SK-N-SH (cell line): ENCODE data around the gene OPN1SW. TPM values are rescaled to one million over a fixed set of nuclear protein-coding genes. Genes with fewer than 3 reads are reported as not detected.

ENCODE experiments used
- CTCF ChIA-PET: fragments of 300-600, 350-600 bp; formaldehyde crosslinking; extraction: SDS; loops from one replicate; lab custom pipeline; 2021; lab: Yijun Ruan, JAX
- POLR2A ChIA-PET: fragments of 350-600 bp; sonication (Branson Sonifier 250); formaldehyde crosslinking; extraction: SDS; loops from one replicate; lab custom pipeline; 2020; ENCODE audit warnings: antibody characterized with exemption, inconsistent platforms; lab: Yijun Ruan, JAX
- DNase-seq: peaks from one replicate; pipeline ENCODE4 v3.0.0; 2012
- H2AFZ ChIP-seq: fragments of 200-600 bp; sonication (generic); 2 replicates; pipeline ENCODE4 v1.8.1; 2016; ENCODE audit warnings: antibody characterized with exemption, mild to moderate bottlenecking, low read depth
- H3F3A ChIP-seq: fragments of 200-600 bp; sonication (generic); replicated peaks from 2 replicates; pipeline ENCODE3; 2016; ENCODE audit warnings: antibody characterized with exemption, mild to moderate bottlenecking; ENCODE audit not compliant: insufficient read depth
- H3K27ac ChIP-seq, 2 experiments: fragments of 200-500 bp in 1 of 2; fragments of 200-600 bp in 1 of 2; sonication (Bioruptor generic) in 1 of 2; sonication (generic), shearing (Covaris generic) in 1 of 2; 2 replicates each; pipeline versions ENCODE4 v1.5.1 to v1.6.1; 2014 to 2016; ENCODE audit warnings: low read depth in 2 of 2, inconsistent platforms in 1 of 2, low read length in 1 of 2, mild to moderate bottlenecking in 1 of 2, mixed read lengths in 1 of 2
- H3K27me3 ChIP-seq: fragments of 200-600 bp; sonication (generic), shearing (Covaris generic); 2 replicates; pipeline ENCODE4 v1.6.1; 2016; ENCODE audit warnings: mixed run types; ENCODE audit not compliant: insufficient read depth
- H3K36me3 ChIP-seq, 2 experiments: fragments of 200-500 bp in 1 of 2; fragments of 200-600 bp in 1 of 2; sonication (Bioruptor generic) in 1 of 2; sonication (generic) in 1 of 2; replicated peaks in 1 of 2; 2 replicates each; pipeline versions ENCODE3 to v1.5.1; 2014 to 2016; ENCODE audit warnings: low read length in 1 of 2, mild to moderate bottlenecking in 1 of 2; ENCODE audit not compliant: insufficient read depth in 2 of 2, control insufficient read depth in 1 of 2
- H3K4me1 ChIP-seq, 2 experiments: fragments of 200-500 bp in 1 of 2; fragments of 200-600 bp in 1 of 2; sonication (Bioruptor generic) in 1 of 2; sonication (generic), shearing (Covaris generic) in 1 of 2; 2 replicates each; pipeline versions ENCODE4 v1.5.1 to v1.6.1; 2014 to 2016; ENCODE audit warnings: low read depth in 1 of 2, low read length in 1 of 2, mixed run types in 1 of 2; ENCODE audit not compliant: insufficient read depth in 2 of 2, control insufficient read depth in 1 of 2
- H3K4me2 ChIP-seq: fragments of 200-600 bp; sonication (generic), shearing (Covaris generic); 2 replicates; pipeline ENCODE4 v1.6.1; 2017; ENCODE audit warnings: mixed run types
- H3K4me3 ChIP-seq, 2 experiments: fragments of 200-500 bp in 1 of 2; fragments of 200-600 bp in 1 of 2; sonication (Bioruptor generic) in 1 of 2; sonication (generic), shearing (Covaris generic) in 1 of 2; 2 replicates each; pipeline versions ENCODE4 v1.5.1 to v1.8.1; 2014 to 2016; ENCODE audit warnings: low read depth in 2 of 2, inconsistent platforms in 1 of 2, low read length in 1 of 2, mild to moderate bottlenecking in 1 of 2, mixed read lengths in 1 of 2, moderate library complexity in 1 of 2
- H3K79me2 ChIP-seq: fragments of 200-600 bp; sonication (generic); 2 replicates; pipeline ENCODE4 v1.8.1; 2017; ENCODE audit warnings: mild to moderate bottlenecking; ENCODE audit not compliant: insufficient read depth
- H3K9ac ChIP-seq: fragments of 200-600 bp; sonication (generic); 2 replicates; pipeline ENCODE4 v1.6.1; 2017; ENCODE audit warnings: mixed run types
- H3K9me2 ChIP-seq: fragments of 200-600 bp; sonication (generic); 2 replicates; pipeline ENCODE4 v1.6.1; 2017; ENCODE audit warnings: mixed run types
- H3K9me3 ChIP-seq: fragments of 200-600 bp; sonication (generic); 2 replicates; pipeline ENCODE4 v1.6.1; 2017; ENCODE audit warnings: mixed run types, mild to moderate bottlenecking, moderate library complexity
- H4K20me1 ChIP-seq: fragments of 200-600 bp; sonication (generic); 2 replicates; pipeline ENCODE4 v1.6.1; 2017; ENCODE audit warnings: mild to moderate bottlenecking, mixed run types; ENCODE audit not compliant: insufficient read depth
- CHD2 ChIP-seq: fragments of 150-350 bp; IDR thresholded peaks from 2 replicates; pipeline ENCODE4 v1.6.1; 2018; ENCODE audit warnings: low read length; ENCODE audit not compliant: partially characterized antibody
- FOSL2 ChIP-seq: IDR thresholded peaks from 2 replicates; pipeline ENCODE4 v1.4.0; 2012; ENCODE audit warnings: low read depth, mild to moderate bottlenecking, moderate library complexity, borderline replicate concordance
- FOXJ3 ChIP-seq: sonication (generic); formaldehyde crosslinking; IDR thresholded peaks from 2 replicates; pipeline ENCODE4 v1.5.1; 2020; ENCODE audit warnings: mild to moderate bottlenecking, missing genetic modification reagents
- FOXM1 ChIP-seq: IDR thresholded peaks from 2 replicates; pipeline ENCODE4 v1.4.0; 2012; ENCODE audit warnings: low read depth, mild to moderate bottlenecking
- GATA2 ChIP-seq: sonication (generic); formaldehyde crosslinking; IDR thresholded peaks from 2 replicates; pipeline ENCODE4 v1.5.0; 2020; ENCODE audit warnings: mild to moderate bottlenecking, missing genetic modification reagents
- JUND ChIP-seq: IDR thresholded peaks from 2 replicates; pipeline ENCODE4 v1.4.0; 2012
- MEF2A ChIP-seq: IDR thresholded peaks from 2 replicates; pipeline ENCODE4 v1.4.0; 2012; ENCODE audit warnings: low read depth, borderline replicate concordance
- MXI1 ChIP-seq: IDR thresholded peaks from 2 replicates; pipeline ENCODE4 v1.6.1; 2012; ENCODE audit warnings: mild to moderate bottlenecking, low read depth, low read length, improper control_type of control experiment
- NFIC ChIP-seq: IDR thresholded peaks from 2 replicates; pipeline ENCODE4 v1.4.0; 2012; ENCODE audit warnings: borderline replicate concordance
- NRF1 ChIP-seq: IDR thresholded peaks from 2 replicates; pipeline ENCODE4 v1.6.1; 2012; ENCODE audit warnings: low read depth, mild to moderate bottlenecking, low read length
- POLR2AphosphoS5 ChIP-seq: IDR thresholded peaks from 2 replicates; pipeline ENCODE4 v1.6.1; 2012; ENCODE audit warnings: low read depth, low read length
- RFX5 ChIP-seq: IDR thresholded peaks from 2 replicates; pipeline ENCODE4 v1.6.1; 2012; ENCODE audit warnings: mild to moderate bottlenecking, improper control_type of control experiment, low read length
- SIN3A ChIP-seq: IDR thresholded peaks from 2 replicates; pipeline ENCODE4 v1.6.1; 2012; ENCODE audit warnings: low read depth, mild to moderate bottlenecking, low read length, moderate library complexity, borderline replicate concordance
- SMC3 ChIP-seq: IDR thresholded peaks from 2 replicates; pipeline ENCODE4 v1.6.1; 2012; ENCODE audit warnings: low read depth, low read length, improper control_type of control experiment
- TEAD4 ChIP-seq: IDR thresholded peaks from 2 replicates; pipeline ENCODE4 v1.4.0; 2012; ENCODE audit warnings: mild to moderate bottlenecking, borderline replicate concordance; ENCODE audit not compliant: insufficient read depth
- YY1 ChIP-seq: IDR thresholded peaks from 2 replicates; pipeline ENCODE4 v1.4.0; 2012; ENCODE audit warnings: low read depth, mild to moderate bottlenecking
- WGBS: methylation state at CpG from one replicate; pipeline ENCODE4 v1.1.6; 2017; ENCODE audit warnings: low lambda C conversion rate; 5-methylcytosine and 5-hydroxymethylcytosine counted together
- polyA plus RNA-seq, 3 experiments: library from polyadenylated mRNA; depleted of rRNA; stranded (reverse); fragments of >200 nt; gene quantifications; 2 replicates each; pipeline ENCODE4 v1.2.3, GENCODE V29; 2012
- TF ChIP-seq, protein P1 (sequence below): fragments of 150-350 bp; IDR thresholded peaks from 2 replicates; pipeline ENCODE4 v1.6.1; 2017; ENCODE audit warnings: antibody characterized with exemption, low read length, low read depth, borderline replicate concordance
- TF ChIP-seq, protein P2 (sequence below): IDR thresholded peaks from 2 replicates; pipeline ENCODE4 v1.4.0; 2012; ENCODE audit warnings: low read depth, borderline replicate concordance
- TF ChIP-seq, protein P3 (sequence below): IDR thresholded peaks from 2 replicates; pipeline ENCODE4; 2012
- TF ChIP-seq, protein P4 (sequence below): IDR thresholded peaks from 2 replicates; pipeline ENCODE4 v1.4.0; 2012; ENCODE audit warnings: low read depth

Gene OPN1SW
- polyA plus RNA-seq, 1 of the 3 experiments (the other 2 are of a cell fraction), result 0.05 TPM

DNA sequence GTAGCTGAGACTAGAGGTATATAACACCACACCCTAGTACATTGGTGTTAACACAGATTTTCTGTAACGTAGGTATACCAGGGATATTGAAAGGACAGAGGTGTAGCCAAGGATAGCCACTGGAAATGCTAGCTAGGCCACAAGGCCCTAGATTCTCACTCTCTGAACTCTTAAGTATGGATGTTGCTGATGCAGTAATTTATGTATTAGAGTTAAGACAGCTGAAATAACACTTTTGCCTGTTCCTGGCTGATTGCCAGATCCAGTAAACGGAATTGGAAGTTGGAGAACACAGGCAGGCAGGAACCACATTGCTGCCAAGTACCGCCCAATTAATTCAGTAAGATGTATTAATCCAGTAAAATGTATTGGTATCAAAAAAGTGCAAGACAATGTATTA is 34.6 kb downstream of the OPN1SW start:
- H3K79me2 ChIP-seq, result peaks cover 69% of the 10 kb centered on the region
- CTCF ChIA-PET, result interaction anchor here (0.7 to 5.1 kb wide), 8 partner anchors 10 to 361 kb away, joined by 3 to 31 read pairs (median 4); partner anchors contain the start of gene GARIN1A
- WGBS, result 65% methylated on average over 3 of the region's 3 CpGs
- H3K36me3 ChIP-seq, result peaks cover 0 to 27% of the 10 kb centered on the region in 2 experiments
- H3K9me2 ChIP-seq, result no peaks in the 10 kb centered on the region
- peaks cover 63% of the 10 kb centered on the region for H4K20me1 ChIP-seq
- H3K9me3 ChIP-seq, result no peaks in the 10 kb centered on the region
- H2AFZ ChIP-seq, result no peak overlapping the region
- TF ChIP-seq, protein P1, sequence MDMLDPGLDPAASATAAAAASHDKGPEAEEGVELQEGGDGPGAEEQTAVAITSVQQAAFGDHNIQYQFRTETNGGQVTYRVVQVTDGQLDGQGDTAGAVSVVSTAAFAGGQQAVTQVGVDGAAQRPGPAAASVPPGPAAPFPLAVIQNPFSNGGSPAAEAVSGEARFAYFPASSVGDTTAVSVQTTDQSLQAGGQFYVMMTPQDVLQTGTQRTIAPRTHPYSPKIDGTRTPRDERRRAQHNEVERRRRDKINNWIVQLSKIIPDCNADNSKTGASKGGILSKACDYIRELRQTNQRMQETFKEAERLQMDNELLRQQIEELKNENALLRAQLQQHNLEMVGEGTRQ, result no peak
- peak; percentile 64; the same call in 1 of the 2 replicates for TF ChIP-seq NFIC
- H3K27ac ChIP-seq, result peak overlapping the region; percentile 12 to 96; a peak in 1 of 4 replicates
- POLR2A ChIA-PET, result interaction anchor here (2.2 kb wide), 1 partner anchor 10 kb away, joined by 6 read pairs; no protein-coding TSS in a partner anchor
- H3K4me1 ChIP-seq, result peaks cover 18 to 28% of the 10 kb centered on the region in 2 experiments; a peak in 3 of 4 replicates
- H3K4me3 ChIP-seq, result peak overlapping the region; percentile 81 to 85
- peak overlapping the region; percentile 97; the same call in 1 of the 2 replicates for H3K9ac ChIP-seq
- no peaks in the 10 kb centered on the region for H3K27me3 ChIP-seq
- H3F3A ChIP-seq, result peaks cover 37% of the 10 kb centered on the region
- no peak for DNase-seq
- H3K4me2 ChIP-seq, result peak overlapping the region; percentile 82

DNA sequence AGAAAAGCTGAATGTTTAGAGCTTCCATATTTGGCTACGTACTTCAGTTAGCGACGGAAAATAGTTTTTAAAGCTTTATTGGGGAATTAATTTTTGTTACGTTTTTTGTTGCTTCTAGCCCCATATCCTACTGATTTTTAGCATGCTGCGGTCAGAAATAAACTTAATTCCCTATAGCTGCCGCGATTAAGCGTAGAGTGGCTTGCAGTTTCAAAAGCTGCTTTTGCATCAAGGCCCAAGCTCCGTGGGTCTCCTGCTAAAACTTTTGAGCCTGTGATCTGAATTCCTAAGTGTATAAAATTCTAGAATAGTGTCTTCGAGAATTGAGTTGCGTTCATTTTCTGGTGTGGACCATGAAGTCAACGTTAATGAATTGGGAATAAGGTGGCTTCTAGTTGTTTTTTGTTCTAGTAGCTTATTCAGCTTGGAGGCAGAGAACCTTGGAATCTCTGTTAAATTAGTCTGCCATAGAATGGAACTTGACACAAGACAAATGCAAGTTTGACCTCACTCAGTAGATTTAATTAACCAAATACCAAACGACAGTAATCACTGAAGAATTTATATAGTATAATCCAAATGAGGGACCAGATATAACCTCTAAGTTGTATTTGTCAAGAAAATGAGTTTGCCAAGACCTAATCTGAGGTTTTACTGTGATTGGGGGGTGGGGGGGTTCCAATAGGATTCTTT is 35.5 kb downstream of the OPN1SW start:
- H3K9ac ChIP-seq, result peak overlapping the region; percentile 97
- H3K4me2 ChIP-seq, result peak overlapping the region; percentile 82
- ChIA-PET CTCF (interaction anchor here (0.8 to 5.1 kb wide), 8 partner anchors 11 to 313 kb away, joined by 3 to 31 read pairs (median 5); no protein-coding TSS in a partner anchor), POLR2A (interaction anchor here (0.8 to 2.6 kb wide), 5 partner anchors 8 to 266 kb away, joined by 4 to 19 read pairs (median 4); partner anchors contain the start of gene CCDC136)
- TF ChIP-seq, protein P2, sequence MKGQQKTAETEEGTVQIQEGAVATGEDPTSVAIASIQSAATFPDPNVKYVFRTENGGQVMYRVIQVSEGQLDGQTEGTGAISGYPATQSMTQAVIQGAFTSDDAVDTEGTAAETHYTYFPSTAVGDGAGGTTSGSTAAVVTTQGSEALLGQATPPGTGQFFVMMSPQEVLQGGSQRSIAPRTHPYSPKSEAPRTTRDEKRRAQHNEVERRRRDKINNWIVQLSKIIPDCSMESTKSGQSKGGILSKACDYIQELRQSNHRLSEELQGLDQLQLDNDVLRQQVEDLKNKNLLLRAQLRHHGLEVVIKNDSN, result no peak
- no peak for TF ChIP-seq GATA2 (CRISPR knock-in tag)
- TF ChIP-seq MEF2A, result no peak
- TF ChIP-seq RFX5, result no peak
- TF ChIP-seq NRF1, result no peak
- no peak for TF ChIP-seq SIN3A
- TF ChIP-seq FOXJ3, result no peak
- no peak for TF ChIP-seq MXI1
- TF ChIP-seq NFIC, result no peak
- TF ChIP-seq, protein P1, result no peak
- TF ChIP-seq JUND, result no peak
- TF ChIP-seq FOSL2, result no peak
- TF ChIP-seq TEAD4, result no peak
- TF ChIP-seq, protein P3, sequence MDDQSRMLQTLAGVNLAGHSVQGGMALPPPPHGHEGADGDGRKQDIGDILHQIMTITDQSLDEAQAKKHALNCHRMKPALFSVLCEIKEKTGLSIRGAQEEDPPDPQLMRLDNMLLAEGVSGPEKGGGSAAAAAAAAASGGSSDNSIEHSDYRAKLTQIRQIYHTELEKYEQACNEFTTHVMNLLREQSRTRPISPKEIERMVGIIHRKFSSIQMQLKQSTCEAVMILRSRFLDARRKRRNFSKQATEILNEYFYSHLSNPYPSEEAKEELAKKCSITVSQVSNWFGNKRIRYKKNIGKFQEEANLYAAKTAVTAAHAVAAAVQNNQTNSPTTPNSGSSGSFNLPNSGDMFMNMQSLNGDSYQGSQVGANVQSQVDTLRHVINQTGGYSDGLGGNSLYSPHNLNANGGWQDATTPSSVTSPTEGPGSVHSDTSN, result no peak
- no peak for TF ChIP-seq SMC3
- no peak for TF ChIP-seq FOXM1
- TF ChIP-seq CHD2, result no peak
- TF ChIP-seq POLR2AphosphoS5, result no peak
- TF ChIP-seq YY1, result no peak
- TF ChIP-seq, protein P4, sequence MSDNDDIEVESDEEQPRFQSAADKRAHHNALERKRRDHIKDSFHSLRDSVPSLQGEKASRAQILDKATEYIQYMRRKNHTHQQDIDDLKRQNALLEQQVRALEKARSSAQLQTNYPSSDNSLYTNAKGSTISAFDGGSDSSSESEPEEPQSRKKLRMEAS, result no peak
- peak overlapping the region; percentile 81 to 85 for H3K4me3 ChIP-seq
- no peak overlapping the region for H2AFZ ChIP-seq
- peaks cover 37% of the 10 kb centered on the region for H3F3A ChIP-seq
- no peaks in the 10 kb centered on the region for H3K27me3 ChIP-seq
- H3K36me3 ChIP-seq, result peaks cover 0 to 19% of the 10 kb centered on the region in 2 experiments
- no peaks in the 10 kb centered on the region for H3K9me2 ChIP-seq
- H3K27ac ChIP-seq, result peak overlapping the region; percentile 92 to 96
- peaks cover 55% of the 10 kb centered on the region for H4K20me1 ChIP-seq
- no peak for DNase-seq
- no peaks in the 10 kb centered on the region for H3K9me3 ChIP-seq
- 3% methylated on average over 13 of the region's 13 CpGs for WGBS
- peaks cover 18 to 28% of the 10 kb centered on the region in 2 experiments; a peak in 3 of 4 replicates for H3K4me1 ChIP-seq
- peaks cover 60% of the 10 kb centered on the region for H3K79me2 ChIP-seq
